Erythroblast (primary cell): ENCODE measurements around the gene NKPD1.

Source experiments
- GATA1 ChIP-seq: IDR thresholded peaks from 2 replicates; pipeline ENCODE4 v1.6.1; 2011; ENCODE audit warnings: low read depth, mild to moderate bottlenecking, control low read depth, low read length, moderate library complexity
- POLR2A ChIP-seq: IDR thresholded peaks from 2 replicates; pipeline ENCODE4 v1.6.1; 2011; ENCODE audit warnings: mild to moderate bottlenecking, low read length

GRCh38 chr19:45114116-45114515 lies 46.7 kb downstream of the NKPD1 start:
- TF ChIP-seq POLR2A (no peak), GATA1 (no peak)
